Heart left ventricle (tissue), 16 donors: Measurements from ENCODE around the gene GANAB. TPM values are rescaled to one million over a fixed set of nuclear protein-coding genes. Genes with fewer than 3 reads are reported as not detected.
A peak's percentile ranks its signal among the peaks of the same experiment; 100 is the strongest.
"Not testable (repeated sequence)": the region's sequence is repeated elsewhere in the genome, so short reads cannot be mapped to it uniquely, and the experiment has no call there.

Experiments used
- ATAC-seq, 4 donors: fragments of 200-7000 bp; cut with Tn5 transposase; one replicate each; pipeline ENCODE4 v1.9.1; 2020 to 2022; ENCODE audit warnings: moderate library complexity in 4 of 4, mild to moderate bottlenecking in 3 of 4, moderate number of reproducible peaks in 1 of 4
- DNase-seq, 5 donors: peaks; one replicate each; pipeline ENCODE4 v3.0.0-alpha.2; 2020
- H3K27ac ChIP-seq, 12 donors: fragments of 200-600 bp; sonication (generic) in 4 of 12; one replicate each; pipeline versions ENCODE4 v1.5.0 to v1.8.0; 2016 to 2022; ENCODE audit warnings: mild to moderate bottlenecking in 2 of 12
- H3K27me3 ChIP-seq, 9 donors: fragments of 200-600 bp; sonication (generic) in 2 of 9; one replicate each; pipeline versions ENCODE4 v1.5.1 to v1.8.0; 2016 to 2022; ENCODE audit warnings: mild to moderate bottlenecking in 3 of 9
- H3K36me3 ChIP-seq, 9 donors: fragments of 200-600 bp; sonication (generic) in 2 of 9; one replicate each; pipeline versions ENCODE4 v1.5.0 to v1.8.0; 2018 to 2022; ENCODE audit warnings: mild to moderate bottlenecking in 2 of 9
- H3K4me1 ChIP-seq, 12 donors: fragments of 200-600 bp; sonication (generic) in 4 of 12; one replicate each; pipeline versions ENCODE4 v1.5.0 to v1.8.0; 2016 to 2022; ENCODE audit warnings: mild to moderate bottlenecking in 3 of 12
- H3K4me3 ChIP-seq, 12 donors: fragments of 200-600 bp; sonication (generic) in 4 of 12; one replicate each; pipeline versions ENCODE4 v1.5.0 to v1.8.0; 2017 to 2022; ENCODE audit warnings: mild to moderate bottlenecking in 9 of 12, moderate library complexity in 4 of 12
- H3K9me3 ChIP-seq, 12 donors: fragments of 200-600 bp; sonication (generic) in 4 of 12; one replicate each; pipeline versions ENCODE4 v1.5.0 to v1.8.0; 2016 to 2022; ENCODE audit warnings: mild to moderate bottlenecking in 1 of 12
- POLR2A ChIP-seq, 2 donors: fragments of 450-650 bp; IDR thresholded peaks; one replicate each; pipeline ENCODE4 v1.6.1; 2017; ENCODE audit warnings: antibody characterized with exemption in 2 of 2, mild to moderate bottlenecking in 2 of 2, moderate library complexity in 2 of 2
- WGBS, 4 donors: extraction: QIAGEN DNeasy Blood & Tissue Kit in 2 of 4; methylation state at CpG; one replicate each; pipeline versions ENCODE4 v1.1.5 to v1.1.7; 2013 to 2018; 5-methylcytosine and 5-hydroxymethylcytosine counted together
- intact Hi-C, 10 donors: fragments of 100-400 bp; cut with DNase I; formaldehyde crosslinking; loops; one replicate each; pipeline versions ENCODE4 v1.11.1 to v1.14.2; 2022
- polyA plus RNA-seq, 2 donors: library from polyadenylated mRNA; stranded (reverse); fragments of 200-250 nt; gene quantifications; one replicate each; pipeline ENCODE4 v1.2.3, GENCODE V29; 2013
- total RNA-seq, 9 donors: library from RNA; depleted of rRNA in 2 of 9; stranded (reverse); fragments of >200 nt in 2 of 9; fragmentation: NEBNext Ultra II Directional in 3 of 9; extraction: Animal tissue kit (Norgen Biotek cat#: 25700) in 3 of 9; gene quantifications; one replicate each; pipeline versions ENCODE4 v1.1.0 to v1.2.4, GENCODE V29; 2016 to 2023
- TF ChIP-seq, protein P1 (sequence below), 12 donors: fragments of 200-600 bp; sonication (generic) in 4 of 12; IDR thresholded peaks; one replicate each; pipeline versions ENCODE4 v1.5.0 to v1.8.0; 2018 to 2022; ENCODE audit warnings: antibody characterized with exemption in 12 of 12, mild to moderate bottlenecking in 5 of 12
- donor health status: ischemic (EF 13 %, LVEDD 7.1; RV severe dilation, severe dysfunction).
- donor health status: healthy with polysubstance abuse.
- donor health status: DM: no; HTN: yes; CAD: no.
- donor health status: DM: no; HTN: no; CAD: no.
- donor health status: ischemic (EF 25% LVEDD 6.9; RV normal size, moderate dysfunction).
- donor health status: ischemic (EF 25% LVEDD 5.7; RV mildly dilated, moderate dysfunction).
- donor health status: healthy.
- donor health status: DM: yes; HTN: yes; CAD: no.
- donor health status: ischemic (EF 35%, LVEDD 5.7; RV mildly dilated, moderate dysfunction).
- donor health status: nonischemic (EF 11% LVEDD 7.7; RV severe dilation, severe dysfunction).
- donor health status: DM: yes; HTN: yes; CAD: no.
- donor health status: PGD.
- donor health status: ischemic (EF 29% LVEDD 5.4; RV normal size, mild dysfunction).
- donor health status: nonischemic (EF 23%, LVEDD 6.1; RV moderate dilation, normal function).

Gene GANAB
- total and polyA plus RNA-seq, 11 donors: 49.3 to 182 (median 99.1) TPM

- TF ChIP-seq POLR2A (IDR thresholded peaks at IDR 0.05): no peak
- TF ChIP-seq, protein P1, sequence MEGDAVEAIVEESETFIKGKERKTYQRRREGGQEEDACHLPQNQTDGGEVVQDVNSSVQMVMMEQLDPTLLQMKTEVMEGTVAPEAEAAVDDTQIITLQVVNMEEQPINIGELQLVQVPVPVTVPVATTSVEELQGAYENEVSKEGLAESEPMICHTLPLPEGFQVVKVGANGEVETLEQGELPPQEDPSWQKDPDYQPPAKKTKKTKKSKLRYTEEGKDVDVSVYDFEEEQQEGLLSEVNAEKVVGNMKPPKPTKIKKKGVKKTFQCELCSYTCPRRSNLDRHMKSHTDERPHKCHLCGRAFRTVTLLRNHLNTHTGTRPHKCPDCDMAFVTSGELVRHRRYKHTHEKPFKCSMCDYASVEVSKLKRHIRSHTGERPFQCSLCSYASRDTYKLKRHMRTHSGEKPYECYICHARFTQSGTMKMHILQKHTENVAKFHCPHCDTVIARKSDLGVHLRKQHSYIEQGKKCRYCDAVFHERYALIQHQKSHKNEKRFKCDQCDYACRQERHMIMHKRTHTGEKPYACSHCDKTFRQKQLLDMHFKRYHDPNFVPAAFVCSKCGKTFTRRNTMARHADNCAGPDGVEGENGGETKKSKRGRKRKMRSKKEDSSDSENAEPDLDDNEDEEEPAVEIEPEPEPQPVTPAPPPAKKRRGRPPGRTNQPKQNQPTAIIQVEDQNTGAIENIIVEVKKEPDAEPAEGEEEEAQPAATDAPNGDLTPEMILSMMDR (IDR thresholded peaks at IDR 0.05): no peak
- no peak for DNase-seq
- no peak for ATAC-seq
- 70 to 82% (median 78%) methylated on average over 15 of the region's 15 CpGs for WGBS, 4 donors
- H3K4me3 ChIP-seq: peak overlapping the region in 10 of 12 donors; percentile 61 to 100 (median 92)
- H3K27me3 ChIP-seq: no peaks in the 10 kb centered on the region
- no peaks in the 10 kb centered on the region for H3K9me3 ChIP-seq
- intact Hi-C loops: loop anchor here in 1 of 10 donors (5.0 kb wide), 1 partner anchor 75 kb away; the partner anchor contains the start of gene MTA2
- peaks cover 6 to 54% (median 25%) of the 10 kb centered on the region in 12 donors for H3K4me1 ChIP-seq
- peak overlapping the region in 3 of 12 donors; percentile 89 to 93 (median 89) for H3K27ac ChIP-seq
- peaks cover 0 to 53% (median 49%) of the 10 kb centered on the region in 9 donors for H3K36me3 ChIP-seq
Measured at GRCh38 chr11:62677714-62678113, 31.3 kb upstream of the GANAB start.

GRCh38 chr11:62677156-62677555, 30.7 kb upstream of the GANAB start:
- H3K27me3 ChIP-seq: no peaks in the 10 kb centered on the region
- H3K36me3 ChIP-seq: peaks cover 0 to 53% (median 49%) of the 10 kb centered on the region in 9 donors
- DNase-seq (no peak), ATAC-seq (no peak)
- WGBS, 4 donors: 59 to 68% (median 64%) methylated on average over 6 of the region's 6 CpGs
- no peak for TF ChIP-seq POLR2A (IDR thresholded peaks at IDR 0.05)
- intact Hi-C loops: loop anchor here in 1 of 10 donors (5.0 kb wide), 1 partner anchor 75 kb away; the partner anchor contains the start of gene MTA2
- H3K4me3 ChIP-seq: peak overlapping the region in 1 of 12 donors; percentile 96
- H3K4me1 ChIP-seq: peaks cover 6 to 60% (median 28%) of the 10 kb centered on the region in 12 donors
- no peaks in the 10 kb centered on the region for H3K9me3 ChIP-seq
- H3K27ac ChIP-seq: no peak overlapping the region

DNA sequence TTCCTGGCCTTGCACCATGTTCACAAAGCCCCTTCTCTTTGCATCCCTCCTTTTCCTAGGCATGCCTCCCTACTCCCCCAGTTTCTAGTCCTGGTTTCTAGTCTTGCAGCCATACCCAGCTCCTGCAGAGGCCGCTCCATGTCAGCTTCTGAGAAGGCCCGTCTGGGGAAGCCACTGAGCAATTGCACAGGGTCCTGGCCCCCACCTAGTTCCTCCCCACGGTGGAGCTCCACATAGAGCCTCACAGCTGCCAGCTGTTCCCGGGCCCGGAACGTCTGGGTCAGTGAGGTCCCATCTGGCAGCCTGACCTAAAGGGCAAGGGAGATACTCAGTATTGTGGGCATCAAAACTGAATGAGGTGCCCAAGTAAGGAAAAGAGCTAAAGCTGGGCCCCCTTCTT, 30.3 kb upstream of the GANAB start:
- intact Hi-C loops: loop anchor here in 1 of 10 donors (5.0 kb wide), 1 partner anchor 74 kb away; the partner anchor contains the start of gene MTA2
- H3K4me3 ChIP-seq: no peak overlapping the region

DNA sequence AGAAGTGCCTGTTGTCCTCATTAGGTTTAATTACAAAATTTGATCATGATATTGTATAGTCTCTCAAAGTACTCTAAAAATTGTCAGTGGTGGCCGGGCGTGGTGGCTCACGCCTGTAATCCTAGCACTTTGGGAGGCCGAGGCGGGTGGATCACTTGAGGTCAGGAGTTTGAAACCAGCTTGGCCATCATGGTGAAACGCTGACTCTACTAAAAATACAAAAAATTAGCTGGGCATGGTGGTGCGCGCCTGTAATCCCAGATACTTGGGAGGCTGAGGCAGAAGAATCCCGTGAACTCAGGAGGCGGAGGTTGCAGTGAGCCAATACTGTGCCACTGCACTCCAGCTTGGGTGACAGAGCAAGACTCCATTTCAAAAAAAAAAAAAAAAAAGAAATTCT, 29.0 kb upstream of the GANAB start:
- not testable (repeated sequence) for H3K4me3 ChIP-seq, H3K9me3 ChIP-seq, H3K27ac ChIP-seq, H3K27me3 ChIP-seq, ATAC-seq
- intact Hi-C loops: loop anchor here in 1 of 10 donors (5.0 kb wide), 1 partner anchor 73 kb away; the partner anchor contains the start of gene MTA2
- H3K36me3 ChIP-seq: peaks cover 0 to 53% (median 49%) of the 10 kb centered on the region in 9 donors
- WGBS, 4 donors: 89 to 98% (median 93%) methylated on average over 10 of the region's 10 CpGs
- peaks cover 7 to 58% (median 32%) of the 10 kb centered on the region in 12 donors for H3K4me1 ChIP-seq
- DNase-seq: peak in 1 of 5 donors; percentile 25

More for the DNA sequence above, 30.3 kb upstream of the GANAB start:
- Histone ChIP-seq H3K9me3 (no peaks in the 10 kb centered on the region), H3K27ac (no peak overlapping the region), H3K36me3 (peaks cover 0 to 53% (median 49%) of the 10 kb centered on the region in 9 donors), H3K4me1 (peaks cover 6 to 61% (median 28%) of the 10 kb centered on the region in 12 donors), H3K27me3 (no peaks in the 10 kb centered on the region)
- ATAC-seq (no peak), DNase-seq (no peak)
- TF ChIP-seq, protein P1 (IDR thresholded peaks at IDR 0.05): no peak
- no peak for TF ChIP-seq POLR2A (IDR thresholded peaks at IDR 0.05)
- 31 to 61% (median 48%) methylated on average over 6 of the region's 6 CpGs for WGBS, 4 donors

DNA sequence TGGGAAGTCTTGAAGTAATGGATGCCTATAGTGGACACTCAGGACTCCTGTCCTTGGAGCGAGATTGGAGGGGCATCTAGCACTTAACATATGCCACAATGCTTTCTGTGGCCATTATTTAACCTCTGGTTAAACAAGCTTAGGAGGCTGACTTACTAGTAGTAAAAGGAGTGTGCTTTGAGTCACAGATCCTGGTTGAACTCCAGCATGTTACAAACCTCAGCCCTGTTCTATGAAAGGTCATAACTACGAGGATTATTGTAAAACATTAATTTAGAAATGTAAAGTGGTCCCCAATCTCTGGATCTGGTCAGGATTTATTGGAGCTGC, 26.7 kb upstream of the GANAB start:
- TF ChIP-seq, protein P1 (IDR thresholded peaks at IDR 0.05): no peak
- no peak for TF ChIP-seq POLR2A (IDR thresholded peaks at IDR 0.05)
- Histone ChIP-seq H3K9me3 (no peaks in the 10 kb centered on the region), H3K4me3 (peak overlapping the region in 2 of 12 donors; percentile 76 to 85), H3K36me3 (peaks cover 0 to 53% (median 49%) of the 10 kb centered on the region in 9 donors), H3K4me1 (peaks cover 5 to 54% (median 32%) of the 10 kb centered on the region in 12 donors), H3K27me3 (no peaks in the 10 kb centered on the region), H3K27ac (peak overlapping the region in 2 of 12 donors; percentile 85 to 91)
- WGBS, 4 donors: 87 to 93% (median 90%) methylated on average over 2 of the region's 2 CpGs
- DNase-seq (no peak), ATAC-seq (no peak)
- intact Hi-C loops: loop anchor here in 1 of 10 donors (5.0 kb wide), 1 partner anchor 34 kb away; the partner anchor contains the start of genes BSCL2 and GNG3
